ENCODE data around the gene DNLZ. TPM values are rescaled to one million over a fixed set of nuclear protein-coding genes. Genes with fewer than 3 reads are reported as not detected.

Gene DNLZ
- total RNA-seq: 23.0 and 25.4 TPM in 2 replicates
- total RNA-seq (2013): 25.1 TPM
- 39.9 and 42.0 TPM in 2 replicates for polyA plus RNA-seq
- 33.0 and 51.4 TPM in 2 replicates for polyA minus RNA-seq

- H4K20me1 ChIP-seq (ENCODE audit: control insufficient read depth, insufficient read depth, low read length, poor library complexity, severe bottlenecking): peaks cover 19% of the 10 kb centered on the region
- no peaks in the 10 kb centered on the region for H3K27me3 ChIP-seq (replicated peaks in 1 of 4; ENCODE audit: control extremely low read depth in 1 of 4, control insufficient read depth in 3 of 4, insufficient read depth in 4 of 4, low read length in 3 of 4)
- H3K27me3 Mint-ChIP-seq: no peaks in the 10 kb centered on the region
- peak within 1 kb of the TSS; percentile 89 for H3K4me3 Mint-ChIP-seq
- peak; percentile 93 for DNase-seq
- no peaks in the 10 kb centered on the region for H3K9me3 Mint-ChIP-seq (ENCODE audit: insufficient read depth)
- peak; percentile 93 for ATAC-seq (ENCODE audit: low read depth)
- peak within 1 kb of the TSS; percentile 77 for H3K4me2 ChIP-seq (replicated peaks; ENCODE audit: low read depth, low read length, poor library complexity, severe bottlenecking)
- intact Hi-C loops (cut with micrococcal nuclease): loop anchor here (1.0 to 5.0 kb wide), 8 partner anchors 21 to 456 kb away; partner anchors contain the start of genes CAMSAP1, ENTR1, PMPCA and QSOX2
- H3K27ac Mint-ChIP-seq: peak within 1 kb of the TSS; percentile 93
- no peaks in the 10 kb centered on the region for H3K79me2 ChIP-seq (ENCODE audit: control insufficient read depth, insufficient read depth, low read length)
- WGBS (ENCODE audit: insufficient coverage): 2% methylated on average over 93 of the region's 97 CpGs
- H3K9ac ChIP-seq (ENCODE audit: low read length): peak within 1 kb of the TSS; percentile 78
- ChIA-PET POLR2A (interaction anchor here (0.5 to 1.3 kb wide), 7 partner anchors 41 to 886 kb away, joined by 3 to 5 read pairs (median 4); partner anchors contain the start of genes ENTR1 and PMPCA), CTCF (interaction anchor here (0.8 to 2.9 kb wide), 16 partner anchors 18 to 397 kb away, joined by 3 to 21 read pairs (median 4); partner anchors contain the start of genes GPSM1 and INPP5E)
- H3K36me3 ChIP-seq (replicated peaks in 1 of 2; ENCODE audit: control extremely low read depth in 1 of 2, control insufficient read depth in 1 of 2, extremely low read depth in 1 of 2, insufficient read depth in 2 of 2, low read length in 1 of 2): peaks cover 0 to 13% of the 10 kb centered on the region in 2 experiments
- H3K9me3 ChIP-seq (ENCODE audit: control extremely low read depth in 1 of 3, control insufficient read depth in 2 of 3, insufficient read depth in 1 of 3, low read length in 2 of 3): peaks cover 0 to 10% (median 0%) of the 10 kb centered on the region in 3 donors
- H3K4me3 ChIP-seq (ENCODE audit: control extremely low read depth in 1 of 5, extremely low read depth in 1 of 5, insufficient read depth in 1 of 5, low read depth in 2 of 5, low read length in 4 of 5): peak within 1 kb of the TSS; percentile 3 to 97 (median 71)
- H3K4me1 Mint-ChIP-seq: peaks cover 10% of the 10 kb centered on the region
- peak within 1 kb of the TSS; percentile 40 to 53 for H3K27ac ChIP-seq (ENCODE audit: low read length in 2 of 2)
- peaks cover 5 to 10% of the 10 kb centered on the region in 2 donors for H3K4me1 ChIP-seq (ENCODE audit: control insufficient read depth in 2 of 2, insufficient read depth in 2 of 2, low read length in 2 of 2)
- H2AFZ ChIP-seq (ENCODE audit: insufficient read depth, low read depth, low read length, poor library complexity, severe bottlenecking): peak within 1 kb of the TSS; percentile 78
- no peak for TF ChIP-seq EZH2 (IDR thresholded peaks at IDR 0.05; ENCODE audit: borderline replicate concordance, insufficient read depth, low read depth, low read length, poor library complexity, severe bottlenecking)
- TF ChIP-seq, protein P1, sequence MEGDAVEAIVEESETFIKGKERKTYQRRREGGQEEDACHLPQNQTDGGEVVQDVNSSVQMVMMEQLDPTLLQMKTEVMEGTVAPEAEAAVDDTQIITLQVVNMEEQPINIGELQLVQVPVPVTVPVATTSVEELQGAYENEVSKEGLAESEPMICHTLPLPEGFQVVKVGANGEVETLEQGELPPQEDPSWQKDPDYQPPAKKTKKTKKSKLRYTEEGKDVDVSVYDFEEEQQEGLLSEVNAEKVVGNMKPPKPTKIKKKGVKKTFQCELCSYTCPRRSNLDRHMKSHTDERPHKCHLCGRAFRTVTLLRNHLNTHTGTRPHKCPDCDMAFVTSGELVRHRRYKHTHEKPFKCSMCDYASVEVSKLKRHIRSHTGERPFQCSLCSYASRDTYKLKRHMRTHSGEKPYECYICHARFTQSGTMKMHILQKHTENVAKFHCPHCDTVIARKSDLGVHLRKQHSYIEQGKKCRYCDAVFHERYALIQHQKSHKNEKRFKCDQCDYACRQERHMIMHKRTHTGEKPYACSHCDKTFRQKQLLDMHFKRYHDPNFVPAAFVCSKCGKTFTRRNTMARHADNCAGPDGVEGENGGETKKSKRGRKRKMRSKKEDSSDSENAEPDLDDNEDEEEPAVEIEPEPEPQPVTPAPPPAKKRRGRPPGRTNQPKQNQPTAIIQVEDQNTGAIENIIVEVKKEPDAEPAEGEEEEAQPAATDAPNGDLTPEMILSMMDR (IDR thresholded peaks at IDR 0.05): peak; percentile 97
Observed at GRCh38 chr9:136363106-136363948, at the start of gene DNLZ. Gene DNLZ, minus strand, starts transcription at chr9:136363744. Its CDS starts 30 bp downstream, at chr9:136363714.
